AG09309 (cell line): ENCODE measurements around the gene HSDL2.
"Not testable (repeated sequence)": the region's sequence is repeated elsewhere in the genome, so short reads cannot be mapped to it uniquely, and the experiment has no call there.

Experiments used
- DNase-seq: peaks from one replicate; pipeline ENCODE4 v3.0.0-alpha.2; 2010; ENCODE audit warnings: low read depth
- H3K4me3 ChIP-seq: 2 replicates; pipeline ENCODE4 v1.5.1; 2011; ENCODE audit warnings: mild to moderate bottlenecking, low read depth, low read length, moderate library complexity; ENCODE audit not compliant: control insufficient read depth
- CTCF ChIP-seq: IDR thresholded peaks from 2 replicates; pipeline ENCODE4 v1.5.1; 2011; ENCODE audit warnings: mild to moderate bottlenecking, low read depth, low read length, inconsistent platforms; ENCODE audit not compliant: insufficient read depth, control insufficient read depth; ENCODE audit errors: missing control alignments

The HSDL2 gene

GRCh38 chr9:112380825-112381221 is 915 bp downstream of the HSDL2 start:
- TF ChIP-seq CTCF, result no peak
- DNase-seq, result no peak
- peak overlapping the region; percentile 63 for H3K4me3 ChIP-seq

DNA sequence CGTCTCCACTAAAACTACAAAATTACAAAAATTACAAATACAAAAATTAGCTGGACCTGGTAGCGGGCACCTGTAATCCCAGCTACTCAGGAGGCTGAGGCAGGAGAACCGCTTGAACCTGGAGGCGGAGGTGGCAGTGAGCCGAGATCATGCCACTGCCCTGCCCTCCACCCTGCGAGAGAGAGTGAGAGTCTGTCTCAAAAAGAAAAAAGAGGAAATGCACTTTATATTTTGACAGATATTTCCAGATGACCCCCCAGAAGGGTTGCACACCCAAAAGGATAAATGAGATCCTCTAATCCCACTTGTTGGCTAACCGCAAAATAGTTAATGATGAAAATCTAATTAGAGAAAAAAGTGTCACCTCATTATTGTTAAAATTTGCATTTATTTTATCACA is 2.2 kb downstream of the HSDL2 start:
- no peak overlapping the region for H3K4me3 ChIP-seq
- no peak for TF ChIP-seq CTCF
- DNase-seq, result no peak

- TF ChIP-seq CTCF, result no peak
- DNase-seq, result no peak
These were observed 2.8 kb downstream of the HSDL2 start for GRCh38 chr9:112382501-112383364.

GRCh38 chr9:112384219-112384618 is 4.3 kb downstream of the HSDL2 start:
- H3K4me3 ChIP-seq, result no peak overlapping the region
- no peak for TF ChIP-seq CTCF
- DNase-seq, result no peak

More at GRCh38 chr9:112382501-112383364, 2.8 kb downstream of the HSDL2 start:
- H3K4me3 ChIP-seq, result no peak overlapping the region

GRCh38 chr9:112384690-112385089 is 4.8 kb downstream of the HSDL2 start:
- no peak overlapping the region for H3K4me3 ChIP-seq
- no peak for TF ChIP-seq CTCF
- no peak for DNase-seq

DNA sequence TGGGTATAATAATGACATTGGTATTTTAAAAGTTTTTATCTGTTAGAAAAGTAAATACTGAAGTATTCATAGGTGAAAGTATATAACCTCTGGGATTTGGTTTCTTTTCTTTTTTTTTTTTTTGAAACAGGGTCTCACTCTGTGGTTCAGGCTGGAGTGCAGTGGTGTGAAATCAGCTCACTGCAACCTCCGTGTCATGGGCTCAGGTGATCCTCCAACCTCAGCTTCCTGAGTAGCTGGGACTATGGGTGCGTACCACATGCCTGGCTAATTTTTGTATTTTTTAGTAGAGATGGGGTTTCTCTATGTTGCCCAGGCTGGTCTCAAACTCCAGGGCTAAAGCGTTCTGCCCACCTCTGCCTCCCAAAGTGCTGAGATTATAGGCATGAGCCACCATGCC is 7.2 kb downstream of the HSDL2 start:
- H3K4me3 ChIP-seq, result no peak overlapping the region
- no peak for DNase-seq
- no peak for TF ChIP-seq CTCF

GRCh38 chr9:112389897-112390296 is 10.0 kb downstream of the HSDL2 start:
- H3K4me3 ChIP-seq, DNase-seq: not testable (repeated sequence)

DNA sequence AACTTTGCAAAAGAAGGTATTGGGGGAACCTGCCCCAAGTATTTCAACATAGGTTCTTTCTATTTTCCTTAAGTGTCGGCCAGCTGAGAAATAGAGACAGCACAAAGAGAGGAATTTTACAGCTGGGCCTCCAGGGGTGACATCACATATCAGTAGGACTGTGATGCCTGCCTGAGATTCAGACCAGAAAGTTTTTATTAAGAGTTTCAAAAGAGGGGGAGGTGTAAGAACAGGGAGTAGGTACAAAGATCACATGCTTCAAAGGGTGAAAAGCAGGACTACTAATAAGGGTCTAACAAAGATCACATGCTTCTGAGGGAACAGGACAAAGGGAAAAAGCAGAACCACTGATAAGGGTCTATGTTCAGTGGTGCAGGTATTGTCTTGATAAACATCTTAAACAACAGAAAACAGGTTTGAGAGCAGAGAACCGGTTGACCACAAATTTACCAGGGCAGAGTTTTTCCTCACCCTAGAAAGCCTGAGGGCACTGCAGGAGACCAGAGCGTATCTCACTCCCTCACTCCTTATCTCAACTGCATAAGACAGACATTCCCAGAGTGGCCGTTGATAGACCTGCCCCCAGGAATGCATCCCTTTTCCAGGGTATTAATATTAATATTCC is 12.1 kb downstream of the HSDL2 start:
- DNase-seq, H3K4me3 ChIP-seq: not testable (repeated sequence)

DNA sequence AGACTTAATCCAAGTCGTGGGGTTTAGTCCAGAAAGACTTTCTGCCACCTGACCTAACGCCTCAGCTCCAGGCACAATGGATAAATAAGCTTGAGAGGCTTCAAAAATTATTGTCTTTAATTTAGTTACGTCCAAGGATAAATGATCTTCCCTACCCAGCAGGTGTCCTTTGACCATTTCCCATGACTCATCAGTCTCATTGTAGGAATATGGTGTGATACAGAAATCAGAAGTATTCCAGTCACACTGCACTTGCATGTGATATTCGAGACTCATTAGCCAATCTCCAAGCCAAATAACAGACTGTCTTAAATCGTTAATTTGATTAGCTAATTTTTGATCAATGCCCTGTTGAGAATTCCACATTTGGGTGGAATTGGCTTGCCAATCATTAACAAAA is 13.2 kb downstream of the HSDL2 start:
- not testable (repeated sequence) for H3K4me3 ChIP-seq, DNase-seq
